SK-N-MC (cell line): Measurements from ENCODE around the gene GALP.
"Not testable (repeated sequence)": the region's sequence is repeated elsewhere in the genome, so short reads cannot be mapped to it uniquely, and the experiment has no call there.

Source experiments
- DNase-seq: peaks from one replicate; pipeline ENCODE4 v3.0.0-alpha.2; 2011; ENCODE audit warnings: low read depth, low spot score
- H3K27ac ChIP-seq: fragments of 200-600 bp; sonication (generic); 2 replicates; pipeline ENCODE4 v1.5.1; 2016; ENCODE audit warnings: mixed run types
- H3K36me3 ChIP-seq: fragments of 200-600 bp; sonication (generic); 2 replicates; pipeline ENCODE4 v1.6.1; 2017; ENCODE audit warnings: antibody characterized with exemption, low read length, mixed read lengths; ENCODE audit not compliant: insufficient read depth
- H3K4me3 ChIP-seq: fragments of 200-600 bp; sonication (generic); 2 replicates; pipeline ENCODE4 v1.5.1; 2016
- H3K9ac ChIP-seq: fragments of 200-600 bp; sonication (generic); 2 replicates; pipeline ENCODE4 v1.8.0; 2017; ENCODE audit warnings: mixed run types, mixed read lengths; ENCODE audit not compliant: insufficient read length
- H3K9me3 ChIP-seq: fragments of 200-600 bp; sonication (generic); 2 replicates; pipeline ENCODE4 v1.6.1; 2017; ENCODE audit warnings: low read depth, mild to moderate bottlenecking, antibody characterized with exemption, low read length, moderate library complexity, mixed read lengths
- EZH2 ChIP-seq: fragments of 200-600 bp; sonication (generic); IDR thresholded peaks from one replicate; pipeline ENCODE4 v1.6.1; 2017; ENCODE audit warnings: antibody characterized with exemption
- FOXP2 ChIP-seq: optimal IDR thresholded peaks from 2 replicates; pipeline ENCODE3; 2011; ENCODE audit warnings: mild to moderate bottlenecking, moderate library complexity; ENCODE audit not compliant: insufficient read depth; ENCODE audit errors: extremely low read length, control extremely low read depth
- POLR2AphosphoS5 ChIP-seq: IDR thresholded peaks from 2 replicates; pipeline ENCODE4 v1.6.1; 2012; ENCODE audit warnings: mild to moderate bottlenecking, low read depth, low read length, borderline replicate concordance

Gene GALP

GRCh38 chr19:56175861-56176307, at the start of gene GALP:
GALP (plus strand) TSS chr19:56176008; CDS start chr19:56177109, 1,101 bp downstream.
- not testable (repeated sequence) for H3K9me3 ChIP-seq, H3K9ac ChIP-seq, DNase-seq, H3K27ac ChIP-seq, H3K4me3 ChIP-seq, H3K36me3 ChIP-seq

GRCh38 chr19:56126983-56127780, 48.6 kb upstream of the GALP start:
- no peaks in the 10 kb centered on the region for H3K36me3 ChIP-seq
- no peak overlapping the region for H3K9ac ChIP-seq
- no peak for DNase-seq
- H3K27ac ChIP-seq = no peak overlapping the region
- H3K4me3 ChIP-seq = no peak overlapping the region
- TF ChIP-seq POLR2AphosphoS5 (no peak), FOXP2 (no peak), EZH2 (no peak)
- no peaks in the 10 kb centered on the region for H3K9me3 ChIP-seq

- Histone ChIP-seq H3K4me3 (no peak overlapping the region), H3K9me3 (no peaks in the 10 kb centered on the region), H3K27ac (no peak overlapping the region), H3K9ac (no peak overlapping the region), H3K36me3 (no peaks in the 10 kb centered on the region)
- TF ChIP-seq EZH2 (no peak), FOXP2 (no peak), POLR2AphosphoS5 (no peak)
- no peak for DNase-seq
Observed at GRCh38 chr19:56130006-56130405, 45.8 kb upstream of the GALP start.

- Histone ChIP-seq H3K36me3 (no peaks in the 10 kb centered on the region), H3K9me3 (no peaks in the 10 kb centered on the region), H3K9ac (no peak overlapping the region), H3K4me3 (no peak overlapping the region), H3K27ac (no peak overlapping the region)
- DNase-seq = no peak
- TF ChIP-seq POLR2AphosphoS5 (no peak), EZH2 (no peak), FOXP2 (no peak)
Observed at GRCh38 chr19:56131651-56132050, 44.2 kb upstream of the GALP start.

GRCh38 chr19:56132316-56132822, 43.4 kb upstream of the GALP start:
- H3K36me3 ChIP-seq = no peaks in the 10 kb centered on the region
- DNase-seq = no peak
- TF ChIP-seq EZH2 (no peak), FOXP2 (no peak), POLR2AphosphoS5 (no peak)
- no peaks in the 10 kb centered on the region for H3K9me3 ChIP-seq
- H3K4me3 ChIP-seq = no peak overlapping the region
- H3K9ac ChIP-seq = no peak overlapping the region
- H3K27ac ChIP-seq = no peak overlapping the region

GRCh38 chr19:56133858-56134653, 41.8 kb upstream of the GALP start:
- Histone ChIP-seq H3K27ac (peak overlapping the region; percentile 82), H3K36me3 (no peaks in the 10 kb centered on the region), H3K9me3 (no peaks in the 10 kb centered on the region), H3K9ac (peak overlapping the region; percentile 48), H3K4me3 (peak overlapping the region; percentile 55)
- TF ChIP-seq EZH2 (no peak), FOXP2 (no peak), POLR2AphosphoS5 (no peak)
- DNase-seq = peak; percentile 26

- TF ChIP-seq FOXP2 = no peak
- Histone ChIP-seq H3K9ac (no peak overlapping the region), H3K36me3 (no peaks in the 10 kb centered on the region), H3K27ac (no peak overlapping the region; the same call in 1 of the 2 replicates), H3K4me3 (no peak overlapping the region), H3K9me3 (no peaks in the 10 kb centered on the region)
- DNase-seq = no peak
Observed at GRCh38 chr19:56134654-56134921, 41.2 kb upstream of the GALP start.

GRCh38 chr19:56136362-56136761, 39.4 kb upstream of the GALP start:
- Histone ChIP-seq H3K9ac (no peak overlapping the region), H3K9me3 (no peaks in the 10 kb centered on the region), H3K27ac (no peak overlapping the region), H3K4me3 (no peak overlapping the region), H3K36me3 (no peaks in the 10 kb centered on the region)
- no peak for DNase-seq
- TF ChIP-seq POLR2AphosphoS5 (no peak), EZH2 (no peak), FOXP2 (no peak)

- no peaks in the 10 kb centered on the region for H3K9me3 ChIP-seq
- TF ChIP-seq EZH2 = no peak
- TF ChIP-seq POLR2AphosphoS5 = no peak
- TF ChIP-seq FOXP2 = no peak
- no peak overlapping the region for H3K9ac ChIP-seq
- no peak for DNase-seq
- no peaks in the 10 kb centered on the region for H3K36me3 ChIP-seq
- H3K27ac ChIP-seq = no peak overlapping the region
- no peak overlapping the region for H3K4me3 ChIP-seq
Observed at GRCh38 chr19:56137405-56137804, 38.4 kb upstream of the GALP start.
